Common myeloid progenitor, CD34-positive (primary cell): ENCODE data around the gene AQP1.

Source experiments
- CTCF ChIA-PET: fragments of 350-600 bp; sonication (Branson Sonifier 250); formaldehyde crosslinking; loops from one replicate; lab custom pipeline; 2021; ENCODE audit warnings: antibody characterized with exemption; lab: Charles Lee
- POLR2A ChIA-PET: fragments of 350-600 bp; sonication (Branson Sonifier 250); formaldehyde crosslinking; loops from one replicate; lab custom pipeline; 2021; ENCODE audit warnings: antibody characterized with exemption; lab: Charles Lee
- DNase-seq, 3 donors: peaks; one replicate each; pipeline versions ENCODE4 v3.0.0 to v3.0.0-alpha.2; 2013
- H3K27ac ChIP-seq, 2 experiments: 1 replicate in 1 of 2; 2 replicates in 1 of 2; pipeline ENCODE4 v1.7.0; 2013; ENCODE audit warnings: inconsistent platforms in 2 of 2, low read length in 2 of 2, mild to moderate bottlenecking in 2 of 2, low read depth in 1 of 2, moderate library complexity in 1 of 2; ENCODE audit not compliant: severe bottlenecking in 2 of 2, insufficient read depth in 1 of 2, poor library complexity in 1 of 2
- H3K27me3 ChIP-seq, 5 experiments: replicated peaks in 2 of 5; 1 replicate in 3 of 5; 2 replicates in 2 of 5; pipeline versions ENCODE4 v1.6.1 to v1.7.0; 2013; ENCODE audit warnings: low read length in 4 of 5, mild to moderate bottlenecking in 2 of 5, moderate library complexity in 2 of 5, inconsistent platforms in 1 of 5; ENCODE audit not compliant: insufficient read depth in 5 of 5, control insufficient read depth in 4 of 5
- H3K36me3 ChIP-seq, 4 experiments: 1 replicate in 2 of 4; 2 replicates in 2 of 4; pipeline versions ENCODE4 v1.6.1 to v1.7.0; 2013; ENCODE audit warnings: low read length in 3 of 4, control low read depth in 1 of 4, mild to moderate bottlenecking in 1 of 4; ENCODE audit not compliant: control insufficient read depth in 4 of 4, insufficient read depth in 4 of 4
- H3K4me1 ChIP-seq, 4 experiments: 1 replicate in 3 of 4; 2 replicates in 1 of 4; pipeline versions ENCODE4 v1.6.1 to v1.7.1; 2013; ENCODE audit warnings: low read length in 3 of 4, mild to moderate bottlenecking in 3 of 4, control low read depth in 1 of 4, inconsistent platforms in 1 of 4, moderate library complexity in 1 of 4; ENCODE audit not compliant: control insufficient read depth in 4 of 4, insufficient read depth in 4 of 4; ENCODE audit errors: control extremely low read depth in 1 of 4
- H3K4me3 ChIP-seq, 7 experiments: 1 replicate in 4 of 7; 2 replicates in 3 of 7; pipeline versions ENCODE4 v1.5.1 to v1.7.0; 2013; ENCODE audit warnings: mild to moderate bottlenecking in 7 of 7, low read length in 6 of 7, moderate library complexity in 6 of 7, inconsistent platforms in 2 of 7, low read depth in 2 of 7, control low read depth in 1 of 7; ENCODE audit not compliant: insufficient read depth in 4 of 7, control insufficient read depth in 1 of 7; ENCODE audit errors: extremely low read depth in 1 of 7
- H3K9me3 ChIP-seq, 5 experiments: 1 replicate in 4 of 5; 2 replicates in 1 of 5; pipeline versions ENCODE4 v1.6.1 to v1.7.1; 2013; ENCODE audit warnings: low read length in 4 of 5, mild to moderate bottlenecking in 2 of 5, inconsistent platforms in 1 of 5, low read depth in 1 of 5, moderate library complexity in 1 of 5; ENCODE audit not compliant: control insufficient read depth in 4 of 5, insufficient read depth in 2 of 5; ENCODE audit errors: control extremely low read depth in 1 of 5
- WGBS: methylation state at CpG from one replicate; pipeline ENCODE4 v1.1.5; 2013; ENCODE audit not compliant: insufficient coverage; 5-methylcytosine and 5-hydroxymethylcytosine counted together

The AQP1 gene

GRCh38 chr7:30924624-30925023 lies 13.0 kb downstream of the AQP1 start:
- Histone ChIP-seq H3K4me3 (no peak overlapping the region), H3K36me3 (no peaks in the 10 kb centered on the region), H3K4me1 (peaks cover 0 to 4% (median 1%) of the 10 kb centered on the region in 4 experiments), H3K27me3 (peaks cover 0 to 1% (median 0%) of the 10 kb centered on the region in 5 experiments), H3K9me3 (peaks cover 0 to 10% (median 0%) of the 10 kb centered on the region in 5 experiments), H3K27ac (no peak overlapping the region)
- POLR2A ChIA-PET = no interaction called here
- no peak for DNase-seq
- CTCF ChIA-PET = interaction anchor here (1.5 to 1.8 kb wide), 2 partner anchors 9 to 14 kb away, joined by 5 read pairs; no protein-coding TSS in a partner anchor

- Histone ChIP-seq H3K27me3 (peaks cover 0 to 1% (median 0%) of the 10 kb centered on the region in 5 experiments), H3K4me3 (no peak overlapping the region), H3K36me3 (no peaks in the 10 kb centered on the region), H3K9me3 (peaks cover 0 to 10% (median 0%) of the 10 kb centered on the region in 5 experiments), H3K4me1 (peaks cover 0 to 4% (median 1%) of the 10 kb centered on the region in 4 experiments), H3K27ac (no peak overlapping the region)
- 80% methylated on average over 1 of the region's 2 CpGs for WGBS
- CTCF ChIA-PET = interaction anchor here (1.5 to 1.8 kb wide), 2 partner anchors 8 to 13 kb away, joined by 5 read pairs; no protein-coding TSS in a partner anchor
- POLR2A ChIA-PET = no interaction called here
- DNase-seq = no peak
Observed at GRCh38 chr7:30925117-30925516, 13.5 kb downstream of the AQP1 start.

- Histone ChIP-seq H3K4me3 (no peak overlapping the region), H3K36me3 (no peaks in the 10 kb centered on the region), H3K27ac (no peak overlapping the region), H3K4me1 (peaks cover 0 to 4% (median 1%) of the 10 kb centered on the region in 4 experiments), H3K27me3 (peaks cover 0 to 1% (median 0%) of the 10 kb centered on the region in 5 experiments), H3K9me3 (peaks cover 0 to 10% (median 0%) of the 10 kb centered on the region in 5 experiments)
- no peak for DNase-seq
- WGBS = 84% methylated on average over 5 of the region's 5 CpGs
- POLR2A ChIA-PET = no interaction called here
- CTCF ChIA-PET = no interaction called here
Observed at GRCh38 chr7:30925913-30926312, 14.3 kb downstream of the AQP1 start.

DNA sequence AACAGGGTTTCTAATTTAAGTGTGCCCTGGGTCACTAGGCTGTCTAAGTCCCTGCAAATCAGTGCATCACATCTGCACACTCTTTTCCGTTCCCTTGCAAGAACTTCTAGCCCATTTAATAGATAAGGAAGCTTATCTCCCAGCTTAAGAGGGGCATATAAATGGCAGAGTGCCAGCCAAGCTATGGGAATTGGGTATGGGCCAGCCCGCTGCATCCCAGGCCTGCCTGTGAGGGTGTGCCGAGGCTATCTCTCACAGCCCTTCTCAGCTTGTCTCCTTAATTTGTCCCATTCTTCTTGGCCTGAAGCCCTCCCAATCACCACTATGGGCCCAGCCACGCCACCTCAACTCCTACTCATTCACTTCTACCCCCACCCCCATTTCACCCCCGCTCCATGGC lies 14.7 kb downstream of the AQP1 start:
- Histone ChIP-seq H3K27me3 (peaks cover 0 to 1% (median 0%) of the 10 kb centered on the region in 5 experiments), H3K4me1 (peaks cover 0 to 4% (median 1%) of the 10 kb centered on the region in 4 experiments), H3K9me3 (peaks cover 0 to 10% (median 0%) of the 10 kb centered on the region in 5 experiments), H3K4me3 (no peak overlapping the region), H3K36me3 (no peaks in the 10 kb centered on the region), H3K27ac (no peak overlapping the region)
- 80% methylated on average over 2 of the region's 5 CpGs for WGBS
- POLR2A ChIA-PET = no interaction called here
- DNase-seq = peak; percentile 56 to 81 (median 67)
- CTCF ChIA-PET = no interaction called here

DNA sequence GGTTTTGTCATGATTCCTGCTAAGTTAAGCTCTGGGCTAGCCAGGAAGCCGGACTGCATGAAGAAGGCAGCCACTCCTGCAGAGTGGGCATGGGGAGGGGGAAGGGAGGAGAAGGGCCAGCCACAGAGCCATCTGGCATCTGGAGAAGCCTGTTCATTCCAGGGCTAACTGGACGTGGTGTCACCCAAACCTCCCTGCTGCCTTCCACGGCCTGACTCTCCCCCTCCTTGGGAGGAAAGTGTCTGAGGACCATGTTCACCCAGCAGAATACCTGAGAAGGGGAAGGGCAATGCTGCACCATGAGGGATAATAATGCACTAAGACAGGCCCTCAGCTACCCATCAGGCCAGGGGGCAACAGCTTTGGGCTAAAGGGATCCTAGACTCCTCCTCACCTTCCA lies 15.4 kb downstream of the AQP1 start:
- POLR2A ChIA-PET = no interaction called here
- Histone ChIP-seq H3K36me3 (no peaks in the 10 kb centered on the region), H3K9me3 (peaks cover 0 to 10% (median 0%) of the 10 kb centered on the region in 5 experiments), H3K27me3 (peaks cover 0 to 2% (median 0%) of the 10 kb centered on the region in 5 experiments), H3K4me3 (no peak overlapping the region), H3K4me1 (peaks cover 0 to 4% (median 1%) of the 10 kb centered on the region in 4 experiments), H3K27ac (no peak overlapping the region)
- CTCF ChIA-PET = no interaction called here
- DNase-seq = no peak
- 97% methylated on average over 3 of the region's 3 CpGs for whole genome bisulfite sequencing

- Histone ChIP-seq H3K36me3 (no peaks in the 10 kb centered on the region), H3K4me3 (no peak overlapping the region), H3K9me3 (peaks cover 0 to 10% (median 0%) of the 10 kb centered on the region in 5 experiments), H3K4me1 (peaks cover 0 to 4% (median 1%) of the 10 kb centered on the region in 4 experiments), H3K27me3 (peaks cover 0 to 2% (median 0%) of the 10 kb centered on the region in 5 experiments), H3K27ac (no peak overlapping the region)
- 93% methylated on average over 3 of the region's 3 CpGs for WGBS
- DNase-seq = no peak
- POLR2A ChIA-PET = no interaction called here
- CTCF ChIA-PET = no interaction called here
Observed at GRCh38 chr7:30927559-30927958, 15.9 kb downstream of the AQP1 start.

GRCh38 chr7:30928254-30928872 lies 16.7 kb downstream of the AQP1 start:
- DNase-seq = no peak
- H3K4me1 ChIP-seq = peaks cover 0 to 4% (median 1%) of the 10 kb centered on the region in 4 experiments
- POLR2A ChIA-PET = no interaction called here
- no peaks in the 10 kb centered on the region for H3K36me3 ChIP-seq
- WGBS = 95% methylated on average over 8 of the region's 13 CpGs
- H3K9me3 ChIP-seq = peaks cover 0 to 10% (median 0%) of the 10 kb centered on the region in 5 experiments
- CTCF ChIA-PET = interaction anchor here (1.1 kb wide), 1 partner anchor 8 kb away, joined by 5 read pairs; no protein-coding TSS in a partner anchor
- H3K27me3 ChIP-seq = peaks cover 0 to 2% (median 0%) of the 10 kb centered on the region in 5 experiments
- H3K27ac ChIP-seq = no peak overlapping the region
- no peak overlapping the region for H3K4me3 ChIP-seq
